Measurements from ENCODE around the gene PLXNA3. TPM values are rescaled to one million over a fixed set of nuclear protein-coding genes. Genes with fewer than 3 reads are reported as not detected.
A peak's percentile ranks its signal among the peaks of the same experiment; 100 is the strongest.

PLXNA3 gene
- total and polyA plus RNA-seq, 2 experiments from 2014 or later = 2.7 to 5.4 TPM

- H4K20me1 ChIP-seq (replicated peaks; ENCODE audit: insufficient read depth) = no peaks in the 10 kb centered on the region
- H3K4me2 ChIP-seq = no peak overlapping the region
- ATAC-seq (no peak), DNase-seq (ENCODE audit: low spot score) (no peak)
- no peaks in the 10 kb centered on the region for H3F3A ChIP-seq (replicated peaks; ENCODE audit: low read depth)
- H3K9me2 ChIP-seq (ENCODE audit: insufficient read depth) = no peaks in the 10 kb centered on the region
- H3K4me1 ChIP-seq (ENCODE audit: insufficient read depth) = no peaks in the 10 kb centered on the region; the same call in 1 of the 2 replicates
- H3K27ac Mint-ChIP-seq = peak overlapping the region; percentile 85; the same call in 1 of the 2 replicates
- H3K36me3 Mint-ChIP-seq (ENCODE audit: low read depth) = peaks cover 20% of the 10 kb centered on the region
- TF ChIP-seq ZNF462 (CRISPR knock-in tag; IDR thresholded peaks at IDR 0.05) (no peak), CTCF (conservative IDR thresholded peaks at IDR 0.05; ENCODE audit: low read depth in 2 of 2) (no peak), POLR2AphosphoS5 (IDR thresholded peaks at IDR 0.05; ENCODE audit: low read depth) (no peak)
- H3K9me3 Mint-ChIP-seq = no peaks in the 10 kb centered on the region
- H2AFZ ChIP-seq = no peak overlapping the region
- no peak overlapping the region for H3K4me3 ChIP-seq
- no peak overlapping the region; the same call in 2 of the 3 replicates for H3K4me3 Mint-ChIP-seq
- no peak overlapping the region for H3K27ac ChIP-seq (ENCODE audit: low read depth)
- H3K36me3 ChIP-seq (ENCODE audit: insufficient read depth) = no peaks in the 10 kb centered on the region
- H3K79me2 ChIP-seq (replicated peaks; ENCODE audit: insufficient read depth) = peaks cover 11% of the 10 kb centered on the region
- H3K4me1 Mint-ChIP-seq = peaks cover 19% of the 10 kb centered on the region
- H3K27me3 ChIP-seq (ENCODE audit: insufficient read depth) = no peaks in the 10 kb centered on the region
- peaks cover 4% of the 10 kb centered on the region for H3K27me3 Mint-ChIP-seq (ENCODE audit: insufficient read depth, low read depth, poor library complexity)
These were observed 27.2 kb upstream of the PLXNA3 start for GRCh38 chrX:154430916-154431315.

GRCh38 chrX:154431341-154431740 is 26.7 kb upstream of the PLXNA3 start:
- Mint-ChIP-seq H3K9me3 (no peaks in the 10 kb centered on the region), H3K27ac (no peak overlapping the region; the same call in 1 of the 2 replicates), H3K36me3 (ENCODE audit: low read depth) (peaks cover 24% of the 10 kb centered on the region), H3K4me3 (no peak overlapping the region), H3K4me1 (peaks cover 23% of the 10 kb centered on the region), H3K27me3 (ENCODE audit: insufficient read depth, low read depth, poor library complexity) (peaks cover 4% of the 10 kb centered on the region)
- Histone ChIP-seq H3K9me2 (ENCODE audit: insufficient read depth) (no peaks in the 10 kb centered on the region), H3K4me1 (ENCODE audit: insufficient read depth) (no peaks in the 10 kb centered on the region; the same call in 1 of the 2 replicates), H3K27me3 (ENCODE audit: insufficient read depth) (no peaks in the 10 kb centered on the region), H3K27ac (ENCODE audit: low read depth) (no peak overlapping the region), H3K4me2 (no peak overlapping the region), H3K79me2 (replicated peaks; ENCODE audit: insufficient read depth) (peaks cover 11% of the 10 kb centered on the region), H3F3A (replicated peaks; ENCODE audit: low read depth) (no peaks in the 10 kb centered on the region), H2AFZ (no peak overlapping the region), H3K4me3 (no peak overlapping the region), H4K20me1 (replicated peaks; ENCODE audit: insufficient read depth) (no peaks in the 10 kb centered on the region), H3K36me3 (ENCODE audit: insufficient read depth) (no peaks in the 10 kb centered on the region)
- DNase-seq (ENCODE audit: low spot score) (no peak), ATAC-seq (no peak)
- TF ChIP-seq ZNF114 (CRISPR knock-in tag; IDR thresholded peaks at IDR 0.05) (no peak), CREB1 (CRISPR knock-in tag; IDR thresholded peaks at IDR 0.05; ENCODE audit: low read depth) (no peak), CTCF (conservative IDR thresholded peaks at IDR 0.05; ENCODE audit: low read depth in 2 of 2) (no peak), EZH2 (IDR thresholded peaks at IDR 0.05; ENCODE audit: low read depth, unreplicated experiment) (no peak), REST (IDR thresholded peaks at IDR 0.05; ENCODE audit: unreplicated experiment) (no peak)

Data from GM23338 (cell line).